Tibial nerve (tissue), 4 donors: ENCODE measurements around the gene EXD2. TPM values are rescaled to one million over a fixed set of nuclear protein-coding genes. Genes with fewer than 3 reads are reported as not detected.

Experiments used
- DNase-seq, 2 donors: peaks; one replicate each; pipeline ENCODE4 v3.0.0-alpha.2; 2019; ENCODE audit warnings: low spot score in 2 of 2
- H3K27ac ChIP-seq, 4 donors: fragments of 200-600 bp; sonication (generic) in 3 of 4; one replicate each; pipeline ENCODE4 v1.5.1; 2017 to 2019; ENCODE audit warnings: mild to moderate bottlenecking in 1 of 4
- H3K27me3 ChIP-seq, 2 donors: fragments of 200-600 bp; sonication (generic) in 1 of 2; one replicate each; pipeline versions ENCODE4 v1.5.1 to v1.6.0; 2017 to 2019
- H3K36me3 ChIP-seq, 3 donors: fragments of 200-600 bp; sonication (generic); one replicate each; pipeline ENCODE4 v1.5.1; 2018 to 2019
- H3K4me1 ChIP-seq, 4 donors: fragments of 200-600 bp; sonication (generic) in 3 of 4; one replicate each; pipeline ENCODE4 v1.5.1; 2017 to 2019
- H3K4me3 ChIP-seq, 4 donors: fragments of 200-600 bp; sonication (generic) in 3 of 4; one replicate each; pipeline ENCODE4 v1.5.1; 2017 to 2019; ENCODE audit warnings: mild to moderate bottlenecking in 1 of 4, moderate library complexity in 1 of 4
- H3K9me3 ChIP-seq, 4 donors: fragments of 200-600 bp; sonication (generic) in 3 of 4; one replicate each; pipeline ENCODE4 v1.5.1; 2017 to 2019
- CTCF ChIP-seq, 5 experiments: fragments of 200-600 bp in 3 of 5; fragments of 450-650 bp in 2 of 5; sonication (generic) in 3 of 5; IDR thresholded peaks; one replicate each; pipeline ENCODE4 v1.5.1; 2016 to 2019; ENCODE audit warnings: antibody characterized with exemption in 5 of 5, mild to moderate bottlenecking in 3 of 5, moderate library complexity in 2 of 5
- EP300 ChIP-seq, 2 donors: sonication (generic); formaldehyde crosslinking; IDR thresholded peaks; one replicate each; pipeline ENCODE4 v1.6.1; 2017; ENCODE audit warnings: antibody characterized with exemption in 2 of 2, mild to moderate bottlenecking in 1 of 2
- POLR2A ChIP-seq, 2 donors: fragments of 450-650 bp; IDR thresholded peaks; one replicate each; pipeline ENCODE4 v1.6.1; 2017; ENCODE audit warnings: antibody characterized with exemption in 2 of 2, mild to moderate bottlenecking in 2 of 2, moderate library complexity in 2 of 2
- WGBS, 2 donors: methylation state at CpG; one replicate each; pipeline ENCODE4 v1.1.5; 2018; 5-methylcytosine and 5-hydroxymethylcytosine counted together
- total RNA-seq, 4 donors: library from RNA; depleted of rRNA; stranded (reverse); fragments of >200 nt; gene quantifications; one replicate each; pipeline ENCODE4 v1.1.0, GENCODE V29; 2016

Gene EXD2
- total RNA-seq, 4 donors from 2014 or later = 17.4 to 24.7 (median 20.9) TPM

GRCh38 chr14:69284170-69284569 lies 92.9 kb downstream of the EXD2 start:
- Histone ChIP-seq H3K4me1 (peaks cover 0 to 12% (median 0%) of the 10 kb centered on the region in 4 donors), H3K27ac (no peak overlapping the region), H3K27me3 (no peaks in the 10 kb centered on the region), H3K9me3 (no peaks in the 10 kb centered on the region), H3K4me3 (no peak overlapping the region), H3K36me3 (no peaks in the 10 kb centered on the region)
- no peak for DNase-seq
- WGBS, 2 donors = 76 to 82% methylated on average over 9 of the region's 9 CpGs
- TF ChIP-seq EP300 (IDR thresholded peaks at IDR 0.05) (no peak), CTCF (IDR thresholded peaks at IDR 0.05) (no peak)

- TF ChIP-seq EP300 (IDR thresholded peaks at IDR 0.05) (no peak), CTCF (IDR thresholded peaks at IDR 0.05) (no peak)
- Histone ChIP-seq H3K4me3 (no peak overlapping the region), H3K27me3 (no peaks in the 10 kb centered on the region), H3K9me3 (no peaks in the 10 kb centered on the region), H3K27ac (no peak overlapping the region), H3K4me1 (peaks cover 0 to 17% (median 0%) of the 10 kb centered on the region in 4 donors), H3K36me3 (no peaks in the 10 kb centered on the region)
- WGBS, 2 donors = 74 to 81% methylated on average over 7 of the region's 7 CpGs
- DNase-seq = no peak
Observed at GRCh38 chr14:69285661-69286255, 94.5 kb downstream of the EXD2 start.

GRCh38 chr14:69287098-69288010 lies 96.1 kb downstream of the EXD2 start:
- 50 to 68% methylated on average over 9 of the region's 9 CpGs for WGBS, 2 donors
- peak overlapping the region in 3 of 4 donors; percentile 27 to 35 (median 33) for H3K27ac ChIP-seq
- TF ChIP-seq EP300 (IDR thresholded peaks at IDR 0.05) (no peak), POLR2A (IDR thresholded peaks at IDR 0.05) (no peak), CTCF (IDR thresholded peaks at IDR 0.05) (no peak)

GRCh38 chr14:69288011-69288771 lies 96.9 kb downstream of the EXD2 start:
- Histone ChIP-seq H3K9me3 (no peaks in the 10 kb centered on the region), H3K36me3 (no peaks in the 10 kb centered on the region), H3K27ac (peak overlapping the region in 2 of 4 donors; percentile 33 to 35), H3K4me3 (no peak overlapping the region), H3K27me3 (no peaks in the 10 kb centered on the region), H3K4me1 (peaks cover 0 to 17% (median 0%) of the 10 kb centered on the region in 4 donors)
- WGBS, 2 donors = 63 to 82% methylated on average over 8 of the region's 8 CpGs
- no peak for TF ChIP-seq POLR2A (IDR thresholded peaks at IDR 0.05)
- TF ChIP-seq CTCF (IDR thresholded peaks at IDR 0.05) = peak in 3 of 5 experiments; percentile 1 to 21 (median 18)
- peak in 1 of 2 donors; percentile 43 for DNase-seq

More at GRCh38 chr14:69287098-69288010, 96.1 kb downstream of the EXD2 start:
- H3K4me3 ChIP-seq = no peak overlapping the region
- H3K27me3 ChIP-seq = no peaks in the 10 kb centered on the region
- no peaks in the 10 kb centered on the region for H3K36me3 ChIP-seq
- no peaks in the 10 kb centered on the region for H3K9me3 ChIP-seq
- DNase-seq = no peak
- peaks cover 0 to 17% (median 0%) of the 10 kb centered on the region in 4 donors for H3K4me1 ChIP-seq
